GM06990 (cell line): Measurements from ENCODE around the gene PKIB.

ENCODE experiments used
- DNase-seq: peaks from one replicate; pipeline ENCODE4 v3.0.0-alpha.2; 2011; ENCODE audit not compliant: insufficient read length; ENCODE audit errors: extremely low read depth
- H3K27me3 ChIP-seq: replicated peaks from 2 replicates; pipeline ENCODE4 v1.6.0; 2011; ENCODE audit warnings: low read length; ENCODE audit not compliant: control insufficient read depth, insufficient read depth
- H3K36me3 ChIP-seq: 2 replicates; pipeline ENCODE4 v1.5.1; 2011; ENCODE audit warnings: low read length; ENCODE audit not compliant: control insufficient read depth, insufficient read depth
- H3K4me3 ChIP-seq: replicated peaks from 2 replicates; pipeline ENCODE4 v1.5.1; 2011; ENCODE audit warnings: low read depth, mild to moderate bottlenecking, control low read depth, low read length
- CTCF ChIP-seq: IDR thresholded peaks from 2 replicates; pipeline ENCODE4 v1.5.1; 2011; ENCODE audit warnings: low read length, control low read depth, mild to moderate bottlenecking, inconsistent platforms; ENCODE audit not compliant: insufficient read depth, poor library complexity, severe bottlenecking

Gene PKIB

DNA sequence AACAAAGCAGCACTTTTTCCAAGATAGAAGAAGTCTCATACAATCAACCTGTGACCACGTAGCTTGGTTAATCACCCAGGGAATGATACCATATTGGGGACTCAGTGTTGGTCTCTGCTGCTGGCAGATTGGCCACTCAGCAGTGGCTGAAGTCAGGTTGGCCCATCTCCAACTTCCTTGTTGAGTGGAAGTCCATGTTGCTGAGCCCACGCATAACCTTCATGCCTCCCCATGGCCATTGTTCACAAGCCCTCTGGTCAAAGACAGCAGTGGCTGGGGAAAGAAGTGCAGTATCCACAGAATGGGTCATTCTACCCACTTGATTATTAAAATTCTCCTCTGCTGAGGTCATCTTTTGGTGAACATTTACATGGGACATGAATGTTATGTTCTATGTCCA is 38.5 kb downstream of the PKIB start:
- TF ChIP-seq CTCF = no peak
- no peaks in the 10 kb centered on the region for H3K27me3 ChIP-seq
- no peak for DNase-seq
- no peaks in the 10 kb centered on the region for H3K36me3 ChIP-seq
- H3K4me3 ChIP-seq = no peak overlapping the region

DNA sequence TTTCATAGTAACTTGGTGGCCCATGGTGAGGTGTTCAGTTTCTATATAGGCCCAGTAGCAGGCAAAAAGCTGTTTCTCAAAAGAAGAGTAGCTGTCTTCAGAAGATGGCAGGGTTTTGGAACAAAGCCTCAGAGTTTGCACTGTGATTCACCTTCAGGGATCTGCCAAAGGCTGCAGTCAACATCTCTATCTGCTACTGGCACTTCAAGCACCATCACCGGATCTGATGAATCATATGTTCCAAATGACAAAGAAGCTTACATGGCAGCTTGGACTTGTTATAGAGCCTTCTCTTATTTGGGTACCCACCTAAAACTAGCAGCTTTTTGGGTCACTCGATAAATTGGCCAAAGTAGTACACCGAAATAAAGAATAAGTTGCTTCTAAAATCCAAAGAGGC is 39.5 kb downstream of the PKIB start:
- TF ChIP-seq CTCF = no peak
- no peaks in the 10 kb centered on the region for H3K36me3 ChIP-seq
- H3K27me3 ChIP-seq = no peaks in the 10 kb centered on the region
- DNase-seq = no peak
- no peak overlapping the region for H3K4me3 ChIP-seq

DNA sequence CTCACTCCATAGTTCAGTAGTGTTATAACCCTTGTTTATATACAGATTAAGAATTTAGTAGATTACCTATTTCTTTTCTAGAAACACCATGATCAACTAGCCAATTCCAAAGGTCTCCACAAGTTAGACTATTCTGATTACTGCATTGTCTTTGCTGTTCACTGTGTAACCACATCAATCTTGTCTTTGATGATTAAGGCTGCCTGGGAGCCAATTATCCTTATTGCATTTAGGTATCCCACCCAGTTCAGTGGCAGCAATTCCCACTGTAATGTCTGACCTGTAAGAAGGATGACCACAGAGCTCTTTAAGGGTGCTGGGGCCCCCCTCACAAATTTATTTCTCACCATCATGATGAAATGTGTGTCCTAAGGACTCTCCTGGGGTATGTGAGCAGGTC is 40.2 kb downstream of the PKIB start:
- TF ChIP-seq CTCF = no peak
- no peaks in the 10 kb centered on the region for H3K36me3 ChIP-seq
- H3K27me3 ChIP-seq = no peaks in the 10 kb centered on the region
- no peak for DNase-seq
- no peak overlapping the region for H3K4me3 ChIP-seq

DNA sequence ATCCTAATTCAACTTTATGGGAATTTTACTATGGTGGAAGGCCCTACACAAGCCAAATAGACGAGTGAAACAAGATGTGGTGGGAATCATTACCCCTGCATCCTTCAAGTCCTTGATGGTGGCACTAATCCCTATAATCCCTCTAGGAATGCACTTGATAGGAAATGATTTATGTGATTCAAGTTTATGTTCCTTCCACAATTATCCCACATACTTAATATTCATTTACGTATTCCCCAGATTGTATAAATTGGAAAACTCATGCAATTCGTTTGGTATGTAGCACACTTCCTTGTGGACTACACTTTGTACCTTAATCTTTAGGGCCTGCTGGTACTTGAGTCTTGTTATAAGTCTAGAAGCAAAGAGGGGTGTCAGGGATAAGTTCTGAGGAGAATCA is 40.8 kb downstream of the PKIB start:
- Histone ChIP-seq H3K27me3 (no peaks in the 10 kb centered on the region), H3K36me3 (no peaks in the 10 kb centered on the region), H3K4me3 (no peak overlapping the region)
- no peak for DNase-seq
- no peak for TF ChIP-seq CTCF

DNA sequence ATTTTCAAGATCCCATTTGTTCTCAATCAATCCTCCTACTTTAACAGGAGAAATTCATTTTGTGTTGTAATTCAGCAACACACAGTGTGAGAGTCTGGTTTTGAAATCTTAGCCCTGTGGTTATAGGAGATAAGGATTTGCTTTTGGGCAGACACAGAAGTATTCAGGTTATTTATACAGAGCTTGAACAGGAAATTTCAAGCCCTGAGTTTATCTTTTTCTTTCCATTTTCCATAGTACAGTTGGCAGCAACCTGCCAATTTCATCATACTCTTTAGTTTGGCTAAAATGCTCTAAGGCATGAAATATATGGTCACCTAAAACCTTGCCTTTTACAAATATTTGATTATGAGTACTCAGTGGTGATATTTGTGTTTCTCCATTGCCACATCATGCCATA is 41.4 kb downstream of the PKIB start:
- TF ChIP-seq CTCF = no peak
- H3K4me3 ChIP-seq = no peak overlapping the region
- H3K27me3 ChIP-seq = no peaks in the 10 kb centered on the region
- H3K36me3 ChIP-seq = no peaks in the 10 kb centered on the region
- no peak for DNase-seq

DNA sequence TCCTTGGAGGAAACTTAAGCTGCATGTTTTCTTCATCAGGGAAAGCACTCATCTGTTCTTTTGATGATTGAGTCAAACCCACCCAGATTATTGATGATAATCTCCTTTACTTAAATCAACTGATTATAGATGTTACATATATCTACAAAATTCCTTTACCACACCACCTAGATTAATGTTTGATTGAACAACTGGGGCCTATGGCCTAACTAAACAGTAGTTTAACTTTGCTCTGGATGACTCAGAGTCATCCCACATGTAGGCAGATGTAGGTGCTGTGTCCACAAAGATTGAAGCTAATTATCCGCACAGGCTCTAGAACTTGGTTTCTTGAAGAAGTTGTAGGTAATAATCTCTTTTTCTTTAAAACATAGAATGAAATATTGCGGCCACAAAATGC is 42.2 kb downstream of the PKIB start:
- no peak for DNase-seq
- no peak for TF ChIP-seq CTCF

More for the DNA sequence above, 42.2 kb downstream of the PKIB start:
- H3K4me3 ChIP-seq = no peak overlapping the region
- no peaks in the 10 kb centered on the region for H3K36me3 ChIP-seq
- H3K27me3 ChIP-seq = no peaks in the 10 kb centered on the region
